GM12892 (cell line): ENCODE results near the gene OASL.
A peak's percentile ranks its signal among the peaks of the same experiment; 100 is the strongest.

Source experiments
- DNase-seq: peaks from one replicate; pipeline ENCODE4 v3.0.0; 2011; ENCODE audit not compliant: insufficient read length
- FAIRE-seq: peaks from 2 replicates; lab custom pipeline; 2011; peaks lifted over from hg19 to GRCh38; lab: Jason Lieb, UNC
- POLR2A ChIP-seq: IDR thresholded peaks from 2 replicates; pipeline ENCODE4 v1.6.1; 2011; ENCODE audit warnings: low read depth, low read length, control low read depth
- POLR2AphosphoS5 ChIP-seq: IDR thresholded peaks from 2 replicates; pipeline ENCODE4 v1.6.1; 2011; ENCODE audit warnings: low read depth, low read length, control low read depth
- TAF1 ChIP-seq: IDR thresholded peaks from 2 replicates; pipeline ENCODE4 v1.6.1; 2011; ENCODE audit warnings: low read depth, mild to moderate bottlenecking, control low read depth, low read length, borderline replicate concordance

Gene OASL

DNA sequence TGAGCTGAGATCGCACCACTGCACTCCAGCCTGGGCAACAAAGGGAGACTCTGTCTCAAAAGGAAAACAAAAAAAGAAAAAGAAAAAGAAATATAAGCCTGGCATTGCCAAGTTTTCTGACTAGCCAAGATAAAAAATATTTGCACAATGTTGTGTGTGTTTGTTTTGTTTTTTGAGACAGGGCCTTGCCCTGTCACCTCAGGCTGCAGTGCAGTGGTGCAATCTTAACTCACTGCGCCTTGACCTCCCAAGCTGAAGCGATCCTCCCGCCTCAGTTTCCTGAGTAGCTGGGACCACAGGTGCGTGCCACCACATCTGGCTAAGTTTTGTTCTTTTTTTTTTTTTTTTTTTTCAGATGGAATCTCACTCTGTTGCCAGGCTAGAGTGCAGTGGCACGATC lies 17.3 kb downstream of the OASL start:
- TF ChIP-seq TAF1, result no peak
- no peak for TF ChIP-seq POLR2A
- TF ChIP-seq POLR2AphosphoS5, result no peak
- FAIRE-seq (no peak), DNase-seq (no peak)

DNA sequence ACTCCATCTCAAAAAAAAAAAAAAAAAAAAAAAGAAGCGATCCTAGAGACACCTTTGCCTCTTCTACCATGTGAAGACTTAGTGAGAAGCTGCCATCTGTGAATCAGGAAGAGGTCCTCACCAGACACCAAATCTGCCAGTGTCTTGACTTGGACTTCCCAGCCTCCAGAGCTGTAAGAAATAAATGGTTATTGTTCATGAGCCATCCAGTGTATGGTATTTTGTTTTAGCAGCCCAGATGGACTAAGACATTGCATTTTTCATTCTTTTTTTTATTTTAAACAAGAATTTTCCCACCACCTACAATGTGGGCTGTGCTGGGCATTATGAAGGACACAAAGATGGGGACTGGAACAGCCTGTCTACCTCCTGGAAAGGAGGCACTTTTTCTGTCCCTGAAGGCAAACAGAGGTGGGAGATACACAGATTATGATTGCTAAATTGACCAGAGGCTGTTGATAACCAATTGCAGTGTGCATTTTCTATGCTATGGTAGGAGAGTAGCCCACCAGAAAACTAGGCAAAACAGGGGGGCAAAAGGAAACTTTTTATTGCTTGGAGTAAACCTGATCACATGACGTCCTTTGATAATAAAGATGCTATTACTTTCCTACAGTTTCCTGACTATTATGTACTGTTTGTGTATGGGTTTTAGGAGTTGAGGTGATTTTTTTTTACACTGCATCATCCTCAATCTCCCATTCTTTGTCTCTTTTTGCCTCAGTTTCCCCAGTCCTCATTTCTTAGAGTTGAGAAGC lies 20.0 kb downstream of the OASL start:
- FAIRE-seq, result no peak

DNA sequence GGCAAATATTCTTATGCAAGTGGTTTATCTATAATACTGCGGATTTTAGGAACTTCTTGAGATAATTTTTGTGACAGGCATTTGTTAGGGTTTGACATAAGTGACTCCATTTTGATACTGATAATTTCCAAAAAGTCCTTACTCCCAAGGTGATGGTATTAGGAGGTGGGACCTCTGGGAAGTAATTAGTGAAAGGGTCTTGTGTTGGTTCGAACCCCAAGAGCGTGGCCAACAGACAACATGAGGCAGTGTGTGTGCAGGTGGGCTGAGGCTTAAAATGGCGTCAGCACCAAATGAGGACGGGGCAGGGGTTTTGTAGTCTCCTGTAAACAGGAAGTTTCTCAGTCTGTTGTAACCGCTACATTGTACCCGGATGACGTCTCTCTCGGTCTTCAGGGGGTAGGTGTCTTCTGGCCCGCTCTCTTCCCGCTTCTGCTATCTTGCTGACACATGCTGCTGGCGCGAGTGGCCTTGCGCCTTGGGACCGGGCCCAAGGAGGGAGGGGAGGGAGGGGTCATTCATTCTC lies 21.0 kb downstream of the OASL start:
- TF ChIP-seq POLR2A (no peak), POLR2AphosphoS5 (no peak), TAF1 (no peak)
- FAIRE-seq, result no peak

More for the DNA sequence above, 20.0 kb downstream of the OASL start:
- no peak for DNase-seq
- no peak for TF ChIP-seq POLR2AphosphoS5

DNA sequence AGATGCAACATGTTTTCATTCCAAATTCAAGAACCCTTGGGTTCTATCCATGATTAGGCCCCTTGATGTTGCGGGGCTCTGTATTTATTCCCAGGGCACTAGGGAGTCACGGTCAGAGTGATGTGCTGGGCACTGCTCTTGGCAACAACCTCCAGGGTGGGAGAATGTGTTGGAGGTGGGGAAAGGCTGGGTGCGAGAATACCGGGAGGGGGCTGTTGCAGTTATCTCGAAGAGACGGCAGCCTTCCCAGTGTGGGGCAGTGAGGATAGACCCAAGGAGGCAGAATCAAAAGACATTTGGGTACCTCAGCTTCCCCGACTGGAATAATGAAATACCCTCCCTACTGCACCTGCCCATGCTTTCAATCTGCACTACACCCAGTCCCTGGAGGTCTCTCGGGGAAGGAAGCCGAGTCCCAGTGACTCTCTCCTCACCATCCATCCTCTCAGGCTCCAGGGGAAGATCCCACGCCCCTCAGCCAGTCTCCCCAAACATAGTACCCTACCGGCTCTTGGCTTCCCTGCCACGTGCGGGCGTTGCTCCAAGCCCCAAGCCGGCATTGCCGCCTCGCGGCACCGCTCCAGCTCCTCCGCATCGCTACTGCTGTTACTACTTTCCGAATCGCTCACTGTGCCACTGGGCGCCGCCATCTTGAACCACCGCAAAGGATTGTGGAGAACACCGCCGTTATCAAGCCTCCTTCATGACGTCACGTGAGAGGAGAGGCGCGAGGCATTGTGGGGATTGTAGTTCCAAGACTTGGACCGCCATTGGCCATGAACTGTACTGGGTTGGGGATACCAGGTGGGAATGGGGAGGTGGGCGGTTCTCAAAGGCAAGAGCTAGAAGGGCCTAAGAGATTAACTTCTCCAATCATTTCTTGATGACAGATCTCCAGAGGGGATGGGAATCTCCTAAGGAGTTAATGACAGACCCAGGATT lies 22.9 kb downstream of the OASL start, which contains the start of gene C12orf43:
Gene C12orf43 (minus strand): TSS at position 663 of the 942 bp plus-strand sequence. CDS start 13 bp downstream, at position 650.
- FAIRE-seq (peak; percentile 93), DNase-seq (peak; percentile 76)
- TF ChIP-seq POLR2AphosphoS5 (peak; percentile 64; the same call in 1 of the 2 replicates), POLR2A (peak; percentile 71; the same call in 1 of the 2 replicates), TAF1 (peak; percentile 70; the same call in 1 of the 2 replicates)

More for the DNA sequence above, 21.0 kb downstream of the OASL start:
- no peak for DNase-seq

DNA sequence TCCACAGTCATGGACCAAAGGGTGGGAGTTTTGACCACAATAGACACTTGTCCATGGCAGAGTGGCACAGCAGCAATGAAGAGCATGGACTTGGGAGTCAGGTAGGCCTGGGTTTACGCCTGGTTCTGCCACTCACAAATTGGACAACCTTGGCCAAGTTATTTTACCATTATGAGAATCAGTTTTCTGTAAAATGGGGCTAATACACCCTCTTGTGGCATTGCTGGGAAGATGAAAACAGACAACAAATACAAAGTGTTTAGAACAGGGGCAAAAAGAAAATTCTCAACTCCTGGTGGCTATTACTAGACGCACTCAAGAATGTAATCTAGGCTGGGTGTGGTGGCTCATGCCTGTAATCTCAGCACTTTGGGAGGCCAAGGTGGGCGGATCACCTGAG lies 25.3 kb downstream of the OASL start:
- FAIRE-seq, result no peak
- no peak for DNase-seq
- TF ChIP-seq POLR2AphosphoS5, result no peak
- no peak for TF ChIP-seq POLR2A
- no peak for TF ChIP-seq TAF1

- FAIRE-seq (no peak), DNase-seq (no peak)
- TF ChIP-seq POLR2A, result no peak
- TF ChIP-seq POLR2AphosphoS5, result no peak
- no peak for TF ChIP-seq TAF1
Measured at GRCh38 chr12:121011820-121012219, 27.2 kb downstream of the OASL start.

GRCh38 chr12:121010860-121011259 lies 28.2 kb downstream of the OASL start:
- no peak for FAIRE-seq

GRCh38 chr12:121009741-121010140 lies 29.3 kb downstream of the OASL start:
- FAIRE-seq (no peak), DNase-seq (no peak)
- TF ChIP-seq TAF1, result no peak
- TF ChIP-seq POLR2AphosphoS5, result no peak
- no peak for TF ChIP-seq POLR2A

More at GRCh38 chr12:121010860-121011259, 28.2 kb downstream of the OASL start:
- TF ChIP-seq TAF1 (no peak), POLR2AphosphoS5 (no peak), POLR2A (no peak)
- DNase-seq, result no peak

DNA sequence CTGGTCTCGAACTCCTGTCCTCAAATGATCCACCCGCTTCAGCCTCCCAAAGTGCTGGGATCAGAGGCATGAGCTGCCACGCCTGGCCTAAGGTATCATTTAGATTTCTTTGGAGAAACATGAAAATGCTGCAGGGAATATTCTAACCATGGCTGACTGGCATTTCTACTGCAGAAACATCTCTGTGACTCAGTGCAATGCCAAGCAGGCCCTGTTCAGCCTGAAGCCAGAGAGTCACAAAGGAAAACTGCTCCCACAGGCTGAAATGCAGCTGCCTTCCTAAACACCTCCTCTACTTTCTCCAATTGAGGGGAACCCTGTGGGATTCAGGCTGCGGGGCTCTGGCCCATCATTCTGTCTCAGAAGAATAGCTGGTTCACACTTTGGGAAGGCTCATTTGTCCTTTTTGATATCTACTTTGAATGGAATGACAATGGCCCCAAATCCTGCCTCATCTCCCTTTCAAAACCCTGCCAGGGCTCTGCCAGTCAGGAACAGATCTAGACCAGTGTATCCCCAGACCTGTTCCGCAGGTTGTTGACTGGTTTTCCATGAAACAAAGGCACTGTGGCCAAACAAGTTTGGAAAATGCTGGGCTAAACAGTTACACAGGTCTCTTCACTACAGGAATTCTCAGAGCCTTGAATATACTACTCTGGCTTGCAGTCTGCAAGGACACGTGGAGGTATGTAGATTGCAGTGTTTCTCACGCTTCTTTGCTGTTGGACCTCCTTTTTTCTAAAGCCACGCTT lies 30.5 kb downstream of the OASL start:
- no peak for FAIRE-seq
- TF ChIP-seq POLR2AphosphoS5 (no peak), TAF1 (no peak), POLR2A (no peak)

DNA sequence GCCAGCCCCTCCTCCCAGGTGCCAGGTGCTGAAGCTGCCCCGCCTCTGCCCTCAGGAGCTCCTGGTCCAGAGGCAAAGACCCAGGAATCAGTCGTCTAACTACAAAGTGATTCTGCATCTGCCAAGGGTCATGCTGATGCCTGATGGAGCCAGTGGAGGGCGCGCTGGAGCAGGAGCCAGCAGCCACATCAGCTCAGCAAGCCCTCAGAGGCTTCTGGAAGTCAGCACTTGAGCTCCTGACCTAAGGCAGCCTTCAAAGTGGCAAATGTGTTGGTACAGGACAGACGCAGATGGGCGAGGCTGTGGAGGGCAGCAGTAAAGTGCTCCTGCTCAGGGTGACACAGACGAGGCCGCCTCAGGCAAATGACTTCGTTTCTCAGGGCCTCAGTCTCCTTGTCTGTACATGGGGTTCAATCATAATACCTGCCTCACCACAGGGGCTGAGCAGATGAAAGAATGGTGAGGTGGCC lies 33.7 kb downstream of the OASL start:
- FAIRE-seq (peak; percentile 61), DNase-seq (no peak)
- no peak for TF ChIP-seq TAF1
- TF ChIP-seq POLR2A, result no peak
- no peak for TF ChIP-seq POLR2AphosphoS5

More for the DNA sequence above, 30.5 kb downstream of the OASL start:
- no peak for DNase-seq
